ENCODE results near the gene GALNT9. TPM values are rescaled to one million over a fixed set of nuclear protein-coding genes. Genes with fewer than 3 reads are reported as not detected.
"Not testable (repeated sequence)": the region's sequence is repeated elsewhere in the genome, so short reads cannot be mapped to it uniquely, and the experiment has no call there.

Gene GALNT9
- total RNA-seq, 4 donors from 2014 or later = 0.17 to 0.58 (median 0.46) TPM

DNA sequence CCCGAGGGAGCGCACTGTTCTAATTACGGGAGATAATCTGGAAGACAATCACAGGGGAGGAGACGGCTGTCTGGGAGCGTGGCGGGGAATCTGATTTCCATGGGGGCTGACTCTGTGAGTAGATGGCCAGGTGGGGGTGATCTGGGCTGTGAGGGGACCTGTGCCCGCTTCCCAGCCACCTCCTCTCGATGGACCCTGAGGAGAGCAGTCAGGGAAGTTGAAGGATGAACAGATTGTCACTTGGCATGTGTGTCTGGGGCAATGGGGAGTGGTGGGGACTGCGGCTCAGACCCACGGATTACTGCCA, 22.6 kb downstream of the GALNT9 start:
- 76% methylated on average over 10 of the region's 10 CpGs for WGBS
- TF ChIP-seq EP300 (IDR thresholded peaks at IDR 0.05) (no peak), POLR2AphosphoS5 (IDR thresholded peaks at IDR 0.05) (no peak), POLR2A (IDR thresholded peaks at IDR 0.05; ENCODE audit: low read depth) (no peak)
- TF ChIP-seq, protein P1, sequence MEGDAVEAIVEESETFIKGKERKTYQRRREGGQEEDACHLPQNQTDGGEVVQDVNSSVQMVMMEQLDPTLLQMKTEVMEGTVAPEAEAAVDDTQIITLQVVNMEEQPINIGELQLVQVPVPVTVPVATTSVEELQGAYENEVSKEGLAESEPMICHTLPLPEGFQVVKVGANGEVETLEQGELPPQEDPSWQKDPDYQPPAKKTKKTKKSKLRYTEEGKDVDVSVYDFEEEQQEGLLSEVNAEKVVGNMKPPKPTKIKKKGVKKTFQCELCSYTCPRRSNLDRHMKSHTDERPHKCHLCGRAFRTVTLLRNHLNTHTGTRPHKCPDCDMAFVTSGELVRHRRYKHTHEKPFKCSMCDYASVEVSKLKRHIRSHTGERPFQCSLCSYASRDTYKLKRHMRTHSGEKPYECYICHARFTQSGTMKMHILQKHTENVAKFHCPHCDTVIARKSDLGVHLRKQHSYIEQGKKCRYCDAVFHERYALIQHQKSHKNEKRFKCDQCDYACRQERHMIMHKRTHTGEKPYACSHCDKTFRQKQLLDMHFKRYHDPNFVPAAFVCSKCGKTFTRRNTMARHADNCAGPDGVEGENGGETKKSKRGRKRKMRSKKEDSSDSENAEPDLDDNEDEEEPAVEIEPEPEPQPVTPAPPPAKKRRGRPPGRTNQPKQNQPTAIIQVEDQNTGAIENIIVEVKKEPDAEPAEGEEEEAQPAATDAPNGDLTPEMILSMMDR (IDR thresholded peaks at IDR 0.05) = no peak
- intact Hi-C loops (cut with DNase I) = no loop called here
- Histone ChIP-seq H3K4me1 (no peaks in the 10 kb centered on the region), H3K9me3 (peaks cover 0 to 19% (median 13%) of the 10 kb centered on the region in 4 donors), H3K4me3 (no peak overlapping the region), H3K27me3 (peaks cover 0 to 59% (median 0%) of the 10 kb centered on the region in 4 donors), H3K36me3 (no peaks in the 10 kb centered on the region), H3K27ac (replicated peaks in 1 of 4) (no peak overlapping the region)
- no peak for DNase-seq (ENCODE audit: extremely low spot score)

DNA sequence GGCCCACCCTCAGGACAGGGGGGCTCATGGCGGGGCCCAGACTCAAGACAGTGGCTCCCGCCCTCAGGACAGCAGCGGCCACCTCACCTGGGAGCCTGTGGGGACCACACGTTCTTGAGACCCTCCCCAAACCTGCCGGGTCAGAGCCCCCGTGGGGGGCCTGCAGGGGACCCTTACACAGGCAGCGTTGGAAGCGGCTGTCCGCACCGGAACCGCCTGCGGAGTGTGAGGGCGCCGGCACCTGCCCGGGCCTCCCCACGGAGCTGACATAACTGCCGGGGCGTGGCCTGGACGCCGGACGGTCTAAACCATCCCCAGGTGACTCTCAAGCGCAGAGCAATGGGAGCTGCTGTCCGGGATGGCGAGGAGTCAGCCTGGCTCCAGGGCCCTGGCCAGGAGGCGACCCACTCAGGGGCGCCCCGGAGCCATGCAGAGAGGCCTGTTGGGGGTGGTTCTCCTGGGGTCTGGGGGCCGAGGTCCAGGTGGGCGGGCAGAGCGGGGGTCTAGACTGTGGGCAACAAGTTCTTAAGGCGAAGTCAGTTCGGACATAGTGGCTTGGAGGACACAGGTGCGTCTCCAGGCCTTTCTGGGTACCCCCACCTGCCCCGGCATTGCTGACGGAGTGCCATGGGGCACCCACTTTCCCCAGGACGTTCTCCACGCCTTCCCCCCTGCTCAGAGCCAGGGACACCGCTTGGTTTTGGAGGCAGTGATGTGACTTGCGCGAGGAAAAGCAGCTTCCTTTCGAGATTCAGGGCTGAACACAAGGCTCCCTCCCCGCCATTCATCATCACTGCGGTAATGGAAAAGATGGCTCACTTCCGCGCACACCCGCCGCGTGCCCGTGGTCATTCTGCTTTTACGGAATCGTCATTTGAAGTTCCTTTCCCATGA, 23.2 kb downstream of the GALNT9 start:
- peaks cover 0 to 63% (median 0%) of the 10 kb centered on the region in 4 donors for H3K27me3 ChIP-seq
- no peaks in the 10 kb centered on the region for H3K36me3 ChIP-seq
- H3K27ac ChIP-seq (replicated peaks in 1 of 4) = no peak overlapping the region
- H3K4me3 ChIP-seq = no peak overlapping the region
- no peak for DNase-seq (ENCODE audit: extremely low spot score)
- no peaks in the 10 kb centered on the region for H3K4me1 ChIP-seq
- WGBS = 80% methylated on average over 45 of the region's 51 CpGs
- peaks cover 0 to 13% (median 7%) of the 10 kb centered on the region in 4 donors for H3K9me3 ChIP-seq
- intact Hi-C loops (cut with DNase I) = no loop called here
- TF ChIP-seq POLR2AphosphoS5 (IDR thresholded peaks at IDR 0.05) (no peak), POLR2A (IDR thresholded peaks at IDR 0.05; ENCODE audit: low read depth) (no peak), EP300 (IDR thresholded peaks at IDR 0.05) (no peak)
- TF ChIP-seq, protein P1 (IDR thresholded peaks at IDR 0.05) = no peak

DNA sequence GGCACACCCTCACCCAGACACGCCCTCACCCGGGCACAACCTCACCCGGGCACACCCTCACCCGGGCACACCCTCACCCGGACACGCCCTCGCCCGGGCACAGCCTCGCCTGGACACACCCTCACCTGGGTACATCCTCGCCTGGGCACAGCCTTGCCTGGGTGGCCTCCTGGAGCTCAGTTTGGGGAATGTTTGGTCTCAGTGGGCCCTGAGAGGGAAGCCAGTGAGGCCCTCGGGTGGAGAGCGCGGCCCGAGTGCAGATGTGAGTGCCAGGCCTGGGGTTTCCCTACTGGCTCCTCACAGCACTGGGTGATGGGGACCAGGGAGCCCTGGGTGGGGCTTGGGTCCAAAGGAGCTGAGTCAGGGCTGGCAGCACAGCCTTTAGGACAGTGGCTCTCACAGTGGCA, 23.8 kb downstream of the GALNT9 start:
- 86% methylated on average over 11 of the region's 14 CpGs for WGBS
- peaks cover 0 to 65% (median 0%) of the 10 kb centered on the region in 4 donors for H3K27me3 ChIP-seq

DNA sequence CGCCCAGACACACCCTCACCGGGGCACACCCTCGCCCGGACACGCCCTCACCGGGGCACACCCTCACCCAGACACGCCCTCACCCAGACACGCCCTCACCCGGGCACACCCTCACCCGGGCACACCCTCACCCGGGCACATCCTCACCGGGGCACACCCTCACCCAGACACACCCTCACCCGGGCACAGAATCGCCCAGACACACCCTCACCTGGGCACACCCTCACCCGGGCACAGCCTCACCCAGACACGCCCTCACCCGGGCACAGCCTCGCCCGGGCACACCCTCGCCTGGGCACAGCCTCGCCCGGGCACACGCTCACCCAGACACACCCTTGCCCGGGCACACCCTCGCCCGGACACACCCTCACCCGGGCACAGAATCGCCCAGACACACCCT, 24.5 kb downstream of the GALNT9 start:
- H3K27ac ChIP-seq (replicated peaks in 1 of 4); H3K4me1 ChIP-seq; DNase-seq (ENCODE audit: extremely low spot score); H3K36me3 ChIP-seq; intact Hi-C loops (cut with DNase I); H3K9me3 ChIP-seq; H3K4me3 ChIP-seq: not testable (repeated sequence)
- H3K27me3 ChIP-seq = peaks cover 0 to 61% (median 0%) of the 10 kb centered on the region in 4 donors
- WGBS = no CpG with 5 or more reads among the region's 28 CpGs

More for the DNA sequence above, 23.8 kb downstream of the GALNT9 start:
- no peak for DNase-seq (ENCODE audit: extremely low spot score)
- H3K4me3 ChIP-seq = no peak overlapping the region
- no peak overlapping the region for H3K27ac ChIP-seq (replicated peaks in 1 of 4)
- H3K9me3 ChIP-seq = peaks cover 0 to 6% (median 2%) of the 10 kb centered on the region in 4 donors
- intact Hi-C loops (cut with DNase I) = no loop called here
- H3K4me1 ChIP-seq = no peaks in the 10 kb centered on the region
- no peak for TF ChIP-seq POLR2A (IDR thresholded peaks at IDR 0.05; ENCODE audit: low read depth)
- TF ChIP-seq POLR2AphosphoS5 (IDR thresholded peaks at IDR 0.05) = no peak
- no peak for TF ChIP-seq EP300 (IDR thresholded peaks at IDR 0.05)
- no peaks in the 10 kb centered on the region for H3K36me3 ChIP-seq

DNA sequence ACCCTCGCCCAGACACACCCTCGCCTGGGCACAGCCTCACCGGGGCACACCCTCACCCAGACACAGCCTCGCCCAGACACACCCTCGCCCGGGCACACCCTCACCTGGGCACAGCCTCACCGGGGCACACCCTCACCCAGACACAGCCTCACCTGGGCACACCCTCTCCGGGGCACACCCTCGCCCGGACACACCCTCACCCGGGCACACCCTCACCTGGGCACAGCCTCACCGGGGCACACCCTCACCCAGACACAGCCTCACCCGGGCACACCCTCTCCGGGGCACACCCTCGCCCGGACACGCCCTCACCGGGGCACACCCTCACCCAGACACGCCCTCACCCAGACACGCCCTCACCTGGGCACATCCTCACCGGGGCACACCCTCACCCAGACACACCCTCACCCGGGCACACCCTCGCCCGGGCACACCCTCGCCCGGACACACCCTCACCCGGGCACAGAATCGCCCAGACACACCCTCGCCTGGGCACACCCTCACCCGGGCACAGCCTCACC, 25.5 kb downstream of the GALNT9 start:
- H3K27ac ChIP-seq (replicated peaks in 1 of 4); H3K4me3 ChIP-seq; intact Hi-C loops (cut with DNase I); H3K36me3 ChIP-seq; H3K4me1 ChIP-seq; H3K9me3 ChIP-seq; DNase-seq (ENCODE audit: extremely low spot score): not testable (repeated sequence)
- no CpG with 5 or more reads among the region's 30 CpGs for WGBS
- H3K27me3 ChIP-seq = peaks cover 0 to 62% (median 0%) of the 10 kb centered on the region in 4 donors

DNA sequence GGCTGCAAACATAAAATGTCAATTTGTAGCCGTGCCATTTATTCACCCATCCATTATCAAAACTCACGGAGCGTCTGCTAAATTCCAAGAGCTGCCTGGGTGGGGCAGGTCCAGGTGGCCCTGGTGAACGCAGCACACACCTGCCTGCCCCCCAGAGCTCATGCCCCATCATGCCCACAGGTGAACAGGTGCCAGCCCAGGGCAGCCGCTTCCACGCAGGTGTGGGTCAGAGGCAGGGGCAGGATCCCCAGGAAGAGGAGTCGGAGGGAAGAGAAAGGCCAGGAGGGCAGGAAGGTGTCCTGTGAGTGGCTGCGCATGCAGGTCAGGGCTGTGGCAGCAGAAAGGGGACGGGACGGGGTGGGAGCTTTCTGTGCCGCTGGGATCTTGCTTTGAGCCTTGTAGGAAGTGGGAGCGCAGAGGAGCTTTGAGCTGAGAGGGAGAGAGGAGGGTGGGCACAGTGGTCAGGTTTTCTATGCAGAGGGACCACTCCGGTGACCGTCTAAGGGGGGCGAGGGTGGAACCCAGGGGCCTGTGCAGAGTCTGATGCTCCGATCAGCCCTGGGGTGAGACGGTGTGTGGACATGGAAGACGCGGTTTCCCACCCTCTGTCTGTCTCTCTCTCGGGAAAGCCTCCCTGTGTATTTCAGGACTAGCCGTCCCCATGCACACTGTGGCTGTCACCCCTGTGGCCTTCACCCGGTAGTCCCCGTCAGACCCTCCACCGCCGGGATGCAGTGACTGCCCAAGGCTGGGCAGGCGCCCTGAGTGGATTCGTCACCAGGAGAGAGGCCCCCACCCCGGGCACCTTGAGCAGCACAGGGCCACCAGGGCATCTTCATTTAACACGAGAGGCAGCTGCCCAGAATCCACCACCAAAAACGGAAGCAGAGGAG, 26.7 kb downstream of the GALNT9 start:
- H3K27ac ChIP-seq (replicated peaks in 1 of 4) = no peak overlapping the region
- DNase-seq (ENCODE audit: extremely low spot score) = no peak
- no peak overlapping the region for H3K4me3 ChIP-seq
- H3K4me1 ChIP-seq = no peaks in the 10 kb centered on the region
- 66% methylated on average over 20 of the region's 30 CpGs for WGBS
- peaks cover 0 to 62% (median 2%) of the 10 kb centered on the region in 4 donors for H3K27me3 ChIP-seq
- H3K9me3 ChIP-seq = no peaks in the 10 kb centered on the region
- H3K36me3 ChIP-seq = no peaks in the 10 kb centered on the region
- intact Hi-C loops (cut with DNase I) = no loop called here
- TF ChIP-seq EP300 (IDR thresholded peaks at IDR 0.05) (no peak), POLR2A (IDR thresholded peaks at IDR 0.05; ENCODE audit: low read depth) (no peak), POLR2AphosphoS5 (IDR thresholded peaks at IDR 0.05) (no peak)
- TF ChIP-seq, protein P1 (IDR thresholded peaks at IDR 0.05) = no peak
